ENCODE data around the gene FBN1.

- TF ChIP-seq POLR2A (IDR thresholded peaks at IDR 0.05; ENCODE audit: low read length): no peak
- TF ChIP-seq GATA1 (IDR thresholded peaks at IDR 0.05; ENCODE audit: low read depth, low read length): no peak
These were observed 144.9 kb downstream of the FBN1 start for GRCh38 chr15:48500595-48500994.
